ENCODE measurements around the gene PDE8B.

- no peak for TF ChIP-seq CTCF (conservative IDR thresholded peaks at IDR 0.05)
- TF ChIP-seq EZH2 (IDR thresholded peaks at IDR 0.05; ENCODE audit: low read depth): no peak
These were observed 887 bp upstream of the PDE8B start for GRCh38 chr5:77209495-77210090.
